Aorta (tissue), 5 donors: ENCODE results near the gene CD53. TPM values are rescaled to one million over a fixed set of nuclear protein-coding genes. Genes with fewer than 3 reads are reported as not detected.
"Not testable (repeated sequence)": the region's sequence is repeated elsewhere in the genome, so short reads cannot be mapped to it uniquely, and the experiment has no call there.

ENCODE experiments used
- ATAC-seq: fragments of 200-7000 bp; cut with Tn5 transposase; one replicate; pipeline ENCODE4 v1.9.1; 2022; ENCODE audit warnings: moderate library complexity; ENCODE audit not compliant: low FRiP score
- DNase-seq, 2 donors: peaks; one replicate each; pipeline ENCODE4 v3.0.0-alpha.2; 2020
- H3K27ac ChIP-seq, 2 donors: one replicate each; pipeline ENCODE4 v1.5.1; 2013; ENCODE audit warnings: low read length in 2 of 2, mild to moderate bottlenecking in 2 of 2, moderate library complexity in 2 of 2, control low read depth in 1 of 2, inconsistent platforms in 1 of 2, low read depth in 1 of 2
- H3K27me3 ChIP-seq, 2 donors: one replicate each; pipeline ENCODE4 v1.6.1; 2013; ENCODE audit warnings: control low read depth in 1 of 2, low read length in 1 of 2, mild to moderate bottlenecking in 1 of 2, moderate library complexity in 1 of 2; ENCODE audit not compliant: insufficient read depth in 2 of 2, control insufficient read depth in 1 of 2
- H3K36me3 ChIP-seq, 2 donors: one replicate each; pipeline ENCODE4 v1.6.1; 2013; ENCODE audit warnings: control low read depth in 1 of 2, low read length in 1 of 2, mild to moderate bottlenecking in 1 of 2; ENCODE audit not compliant: insufficient read depth in 2 of 2, control insufficient read depth in 1 of 2
- H3K4me1 ChIP-seq, 2 donors: one replicate each; pipeline ENCODE4 v1.6.1; 2013; ENCODE audit warnings: low read length in 2 of 2, control low read depth in 1 of 2, mild to moderate bottlenecking in 1 of 2, moderate library complexity in 1 of 2; ENCODE audit not compliant: insufficient read depth in 2 of 2, control insufficient read depth in 1 of 2
- H3K4me3 ChIP-seq, 2 donors: one replicate each; pipeline ENCODE4 v1.5.1; 2013; ENCODE audit warnings: low read length in 2 of 2, control low read depth in 1 of 2, mild to moderate bottlenecking in 1 of 2
- H3K9me3 ChIP-seq: one replicate; pipeline ENCODE4 v1.6.1; 2013; ENCODE audit warnings: mild to moderate bottlenecking, low read length; ENCODE audit not compliant: control insufficient read depth
- WGBS, 2 donors: extraction: QIAGEN DNeasy Blood & Tissue Kit; methylation state at CpG; one replicate each; pipeline ENCODE4 v1.1.7; 2013; 5-methylcytosine and 5-hydroxymethylcytosine counted together
- intact Hi-C, 2 donors: fragments of 100-400 bp; cut with DNase I; formaldehyde crosslinking; loops; one replicate each; pipeline versions ENCODE4 v1.14.2 to v1.15.0; 2022
- long read RNA-seq, 2 donors: library from polyadenylated mRNA; unstranded; transcript quantifications; one replicate each; pipeline ENCODE4 v2.0.0, GENCODE V29; 2020 to 2021
- polyA plus RNA-seq, 2 donors: library from polyadenylated mRNA; stranded (reverse); fragments of 200-250 nt; gene quantifications; one replicate each; pipeline ENCODE4 v1.2.3, GENCODE V29; 2013
- total RNA-seq, 2 donors: library from RNA; stranded (reverse); fragmentation: NEBNext Ultra II Directional; extraction: Animal tissue kit (Norgen Biotek cat#: 25700); gene quantifications; one replicate each; pipeline ENCODE4 v1.2.1, GENCODE V29; 2021
- donor health status: healthy with polysubstance abuse.
- donor health status: Bipolar disorder and iron deficiency.
- donor health status: DM: no; HTN: no; CAD: no.
- donor health status: DM: no; HTN: no; CAD: no.
- donor health status: DM: yes; HTN: yes; CAD: no.

Gene CD53
- total RNA-seq (10 to 100 TPM; 38.3 to 50.7 TPM), polyA plus RNA-seq (10 to 100 TPM in 1 of 2 donors, 1 to 10 TPM in 1; 8.0 to 49.3 TPM)
- long read RNA-seq, donor 1, transcript CD53-201 (8 exons, 1,505 nt) = major isoform, 28 of 35 reads
- long read RNA-seq, donor 1, partial matches to known transcripts = 5 of 35 reads
- long read RNA-seq, donor 1, other reads (novel, unspliced or antisense) = 1 of 35 reads
- long read RNA-seq, donor 2, transcript CD53-201 (8 exons, 1,505 nt) = major isoform, 6 of 9 reads
- long read RNA-seq, donor 2, partial matches to known transcripts = 2 of 9 reads
- long read RNA-seq, donor 2, other reads (novel, unspliced or antisense) = 1 of 9 reads

- ATAC-seq (peak; percentile 58), DNase-seq (peak in 1 of 2 donors; percentile 47)
- H3K4me1 ChIP-seq = no peaks in the 10 kb centered on the region
- WGBS, 2 donors = 57 to 63% methylated on average over 11 of the region's 11 CpGs
- H3K9me3 ChIP-seq = no peaks in the 10 kb centered on the region
- intact Hi-C loops = no loop called here
- no peak within 1 kb of the TSS for H3K27ac ChIP-seq
- H3K4me3 ChIP-seq = no peak within 1 kb of the TSS
- no peaks in the 10 kb centered on the region for H3K27me3 ChIP-seq
- H3K36me3 ChIP-seq = no peaks in the 10 kb centered on the region
These were observed at the start of gene CD53 for GRCh38 chr1:110872745-110873720. TSS of gene CD53 (plus strand) at chr1:110873148. CDS start at chr1:110891409, 18,261 bp downstream.

- no peak overlapping the region for H3K27ac ChIP-seq
- DNase-seq (no peak), ATAC-seq (no peak)
- H3K4me3 ChIP-seq = no peak overlapping the region
- H3K9me3 ChIP-seq = peaks cover 2% of the 10 kb centered on the region
- H3K4me1 ChIP-seq = no peaks in the 10 kb centered on the region
- intact Hi-C loops = no loop called here
- H3K36me3 ChIP-seq = no peaks in the 10 kb centered on the region
- no peaks in the 10 kb centered on the region for H3K27me3 ChIP-seq
- 78 to 83% methylated on average over 4 of the region's 4 CpGs for WGBS, 2 donors
These were observed 48.8 kb upstream of the CD53 start for GRCh38 chr1:110824192-110824591.

DNA sequence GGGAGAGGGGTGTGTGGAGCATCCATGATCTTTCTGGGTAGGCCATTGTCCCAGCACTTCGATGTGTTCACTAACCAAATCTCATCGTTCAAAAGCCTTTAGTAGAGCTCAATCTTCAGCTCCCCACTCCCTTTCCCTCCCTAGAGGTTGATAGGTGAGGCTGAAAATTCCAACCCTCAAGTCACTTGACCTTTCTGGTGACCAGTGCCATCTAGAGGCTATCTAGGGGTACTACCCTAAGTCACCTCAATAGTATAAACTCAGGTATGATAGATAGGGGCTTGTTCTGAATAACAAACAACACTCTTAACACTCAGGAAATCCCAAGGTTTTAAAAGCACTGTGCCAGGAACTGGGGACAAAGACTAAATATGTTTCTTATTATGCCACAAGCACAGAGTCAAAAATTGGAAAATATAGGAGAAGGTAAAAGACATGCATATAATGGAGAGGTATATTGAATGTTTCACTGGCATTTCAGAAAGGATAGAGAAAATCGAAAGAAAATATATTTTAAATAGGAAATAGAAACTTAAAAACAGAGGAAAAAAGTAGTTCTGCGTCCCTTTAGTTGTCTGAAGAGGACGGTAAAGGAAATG is 42.9 kb upstream of the CD53 start:
- no peaks in the 10 kb centered on the region for H3K36me3 ChIP-seq
- no peaks in the 10 kb centered on the region for H3K27me3 ChIP-seq
- H3K4me3 ChIP-seq = no peak overlapping the region
- ATAC-seq = no peak
- peaks cover 2% of the 10 kb centered on the region for H3K9me3 ChIP-seq
- H3K27ac ChIP-seq = no peak overlapping the region
- intact Hi-C loops = no loop called here
- 44 to 48% methylated on average over 5 of the region's 5 CpGs for WGBS, 2 donors
- H3K4me1 ChIP-seq = no peaks in the 10 kb centered on the region
- no peak for DNase-seq

DNA sequence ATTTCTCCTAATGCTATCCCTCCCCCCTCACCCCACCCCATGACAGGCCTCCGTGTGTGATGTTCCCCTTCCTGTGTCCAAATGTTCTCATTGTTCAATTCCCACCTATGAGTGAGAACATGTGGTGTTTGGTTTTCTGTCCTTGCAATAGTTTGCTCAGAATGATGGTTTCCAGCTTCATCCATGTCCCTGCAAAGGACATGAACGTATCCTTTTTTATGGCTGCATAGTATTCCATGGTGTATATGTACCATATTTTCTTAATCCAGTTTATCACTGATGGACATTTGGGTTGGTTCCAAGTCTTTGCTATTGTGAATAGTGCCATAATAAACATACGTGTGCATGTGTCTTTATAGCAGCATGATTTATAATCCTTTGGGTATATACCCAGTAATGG is 39.2 kb upstream of the CD53 start:
- H3K9me3 ChIP-seq, H3K36me3 ChIP-seq, DNase-seq, H3K27me3 ChIP-seq, ATAC-seq, H3K4me1 ChIP-seq, H3K27ac ChIP-seq, intact Hi-C loops, H3K4me3 ChIP-seq: not testable (repeated sequence)
- WGBS, 2 donors = 67 to 85% methylated on average over 3 of the region's 3 CpGs

- Histone ChIP-seq H3K36me3 (no peaks in the 10 kb centered on the region), H3K4me1 (no peaks in the 10 kb centered on the region), H3K27me3 (peaks cover 0 to 3% of the 10 kb centered on the region in 2 donors), H3K4me3 (no peak overlapping the region), H3K9me3 (no peaks in the 10 kb centered on the region), H3K27ac (no peak overlapping the region)
- no peak for ATAC-seq
- WGBS, 2 donors = 40 to 52% methylated on average over 4 of the region's 4 CpGs
- DNase-seq = no peak
- intact Hi-C loops = no loop called here
These were observed 26.1 kb upstream of the CD53 start for GRCh38 chr1:110846861-110847260.

DNA sequence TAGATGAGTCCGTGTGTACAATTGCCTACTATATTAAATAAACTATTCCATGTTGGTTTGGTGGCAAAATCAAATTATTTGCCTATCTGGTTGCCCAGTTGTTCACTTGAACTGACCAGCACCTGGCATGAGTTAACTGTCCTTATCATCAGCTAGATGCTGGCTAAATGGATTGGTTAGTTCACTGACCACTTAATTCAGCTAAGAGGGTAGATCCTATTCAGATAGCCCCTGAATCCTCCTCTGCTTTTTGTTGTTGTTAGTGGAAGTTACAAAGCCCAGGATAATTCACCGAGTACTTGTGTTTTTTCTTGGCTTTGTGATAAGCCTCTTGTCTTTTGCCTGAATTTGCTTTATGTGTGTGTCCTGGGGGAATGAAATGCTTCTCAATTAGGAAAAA is 22.8 kb upstream of the CD53 start:
- Histone ChIP-seq H3K9me3 (no peaks in the 10 kb centered on the region), H3K27ac (no peak overlapping the region), H3K4me1 (no peaks in the 10 kb centered on the region), H3K4me3 (no peak overlapping the region), H3K36me3 (no peaks in the 10 kb centered on the region), H3K27me3 (peaks cover 0 to 3% of the 10 kb centered on the region in 2 donors)
- intact Hi-C loops = no loop called here
- WGBS, 2 donors = 54 to 56% methylated on average over 2 of the region's 2 CpGs
- ATAC-seq (no peak), DNase-seq (no peak)

GRCh38 chr1:110850627-110851026 is 22.3 kb upstream of the CD53 start:
- Histone ChIP-seq H3K9me3 (no peaks in the 10 kb centered on the region), H3K4me1 (no peaks in the 10 kb centered on the region), H3K27ac (no peak overlapping the region), H3K27me3 (peaks cover 0 to 3% of the 10 kb centered on the region in 2 donors), H3K36me3 (no peaks in the 10 kb centered on the region), H3K4me3 (no peak overlapping the region)
- intact Hi-C loops = no loop called here
- DNase-seq = no peak
- WGBS, 2 donors = 68 to 69% methylated on average over 1 of the region's 1 CpG
- ATAC-seq = no peak

DNA sequence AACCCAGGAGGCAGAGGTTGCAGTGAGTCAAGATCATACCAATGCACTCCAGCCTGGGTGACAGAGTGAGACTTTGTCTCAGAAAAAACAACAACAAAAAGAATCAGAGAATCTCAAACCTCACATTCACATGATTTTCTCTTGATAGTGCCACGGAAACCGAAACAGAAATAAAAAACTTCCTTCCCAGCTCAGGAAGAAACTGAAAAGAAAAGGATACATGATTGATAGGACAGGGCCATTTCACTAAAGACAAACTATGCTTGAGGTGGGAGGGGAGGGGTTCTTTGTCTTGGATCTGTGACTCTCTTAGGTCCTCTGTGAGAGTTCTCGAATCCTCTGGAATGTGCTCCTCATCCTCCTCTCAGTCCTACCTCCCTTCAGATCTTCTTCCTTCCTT is 19.8 kb upstream of the CD53 start:
- 52 to 72% methylated on average over 3 of the region's 3 CpGs for WGBS, 2 donors
- intact Hi-C loops = no loop called here

More for the DNA sequence above, 19.8 kb upstream of the CD53 start:
- ATAC-seq (no peak), DNase-seq (no peak)
- no peaks in the 10 kb centered on the region for H3K9me3 ChIP-seq
- H3K27ac ChIP-seq = no peak overlapping the region
- no peak overlapping the region for H3K4me3 ChIP-seq
- no peaks in the 10 kb centered on the region for H3K4me1 ChIP-seq
- H3K36me3 ChIP-seq = no peaks in the 10 kb centered on the region
- peaks cover 0 to 3% of the 10 kb centered on the region in 2 donors for H3K27me3 ChIP-seq
